SU-DHL-6 (cell line): ENCODE results near the gene IKBKG.
"Not testable (repeated sequence)": the region's sequence is repeated elsewhere in the genome, so short reads cannot be mapped to it uniquely, and the experiment has no call there.

Experiments used
- H2AFZ ChIP-seq: fragments of 200-600 bp; sonication (generic); 2 replicates; pipeline ENCODE4 v1.6.1; 2014; ENCODE audit warnings: low read depth, mild to moderate bottlenecking, moderate library complexity, mixed read lengths, antibody characterized with exemption, low read length; ENCODE audit not compliant: severe bottlenecking
- H3F3A ChIP-seq: fragments of 200-600 bp; shearing (Covaris generic); 2 replicates; pipeline ENCODE4 v1.6.0; 2016; ENCODE audit warnings: antibody characterized with exemption, mild to moderate bottlenecking; ENCODE audit not compliant: insufficient read depth
- H3K27ac ChIP-seq: fragments of 200-600 bp; sonication (generic); 2 replicates; pipeline ENCODE4 v1.5.1; 2016; ENCODE audit warnings: low read depth, mild to moderate bottlenecking, low read length, moderate library complexity, mixed read lengths
- H3K27me3 ChIP-seq: fragments of 200-600 bp; sonication (generic), shearing (Covaris generic); 2 replicates; pipeline ENCODE4 v1.6.0; 2014; ENCODE audit warnings: mild to moderate bottlenecking, low read length
- H3K36me3 ChIP-seq: fragments of 200-600 bp; sonication (generic); 2 replicates; pipeline ENCODE4 v1.6.1; 2014; ENCODE audit warnings: mild to moderate bottlenecking, low read length, mixed read lengths
- H3K4me2 ChIP-seq: fragments of 300-600, 200-600 bp; shearing (Covaris generic), sonication (generic); 2 replicates; pipeline ENCODE4 v1.6.0; 2014; ENCODE audit warnings: low read length, low read depth, mild to moderate bottlenecking; ENCODE audit not compliant: poor library complexity, severe bottlenecking
- H3K4me3 ChIP-seq: fragments of 200-600 bp; sonication (generic); 2 replicates; pipeline ENCODE4 v1.5.1; 2014; ENCODE audit warnings: antibody characterized with exemption, low read length, mild to moderate bottlenecking, mixed read lengths; ENCODE audit not compliant: insufficient read depth, poor library complexity, severe bottlenecking
- H3K79me2 ChIP-seq: fragments of 200-600 bp; sonication (generic); 2 replicates; pipeline ENCODE4 v1.6.1; 2014; ENCODE audit warnings: mild to moderate bottlenecking, low read length, moderate library complexity; ENCODE audit not compliant: insufficient read depth
- H3K9ac ChIP-seq: fragments of 200-600 bp; sonication (generic); 2 replicates; pipeline ENCODE4 v1.7.0; 2014; ENCODE audit warnings: mild to moderate bottlenecking, low read length
- H3K9me2 ChIP-seq: fragments of 200-600 bp; sonication (generic); replicated peaks from 2 replicates; pipeline ENCODE4 v1.6.1; 2014; ENCODE audit warnings: low read length; ENCODE audit not compliant: insufficient read depth
- H3K9me3 ChIP-seq: fragments of 200-600 bp; sonication (generic); 2 replicates; pipeline ENCODE4 v1.6.1; 2014; ENCODE audit warnings: low read length, mixed read lengths; ENCODE audit not compliant: insufficient read depth
- H4K20me1 ChIP-seq: fragments of 200-600 bp; sonication (generic); 2 replicates; pipeline ENCODE4 v1.6.1; 2014; ENCODE audit warnings: low read depth, mild to moderate bottlenecking, antibody characterized with exemption, low read length, moderate library complexity, mixed read lengths
- CTCF ChIP-seq: fragments of 200-600 bp; sonication (generic); IDR thresholded peaks from one replicate; pipeline ENCODE4 v1.5.1; 2017; ENCODE audit warnings: antibody characterized with exemption, mild to moderate bottlenecking, low read length, moderate library complexity; ENCODE audit not compliant: insufficient read depth, poor library complexity, severe bottlenecking
- EZH2phosphoT487 ChIP-seq: fragments of 200-600 bp; sonication (generic), shearing (Covaris generic); conservative IDR thresholded peaks from 2 replicates; pipeline ENCODE4 v1.6.1; 2018; ENCODE audit warnings: mild to moderate bottlenecking, antibody characterized with exemption, low read length, moderate library complexity, mixed read lengths

The IKBKG gene

GRCh38 chrX:154547245-154548027 lies at the start of gene IKBKG:
IKBKG (plus strand) TSS chrX:154547620; CDS start chrX:154552003, 4,383 bp downstream.
- no peaks in the 10 kb centered on the region for H3K36me3 ChIP-seq

GRCh38 chrX:154501423-154501822 lies 46.0 kb upstream of the IKBKG start:
- not testable (repeated sequence) for H3K9me3 ChIP-seq, H3K4me2 ChIP-seq, H3K27ac ChIP-seq

More at GRCh38 chrX:154547245-154548027, at the start of gene IKBKG:
- Histone ChIP-seq H3K4me3 (peak within 1 kb of the TSS; percentile 95), H3K27me3 (no peaks in the 10 kb centered on the region), H3K27ac (peak within 1 kb of the TSS; percentile 98), H3K9me3 (no peaks in the 10 kb centered on the region), H4K20me1 (no peaks in the 10 kb centered on the region), H3K79me2 (peaks cover 43% of the 10 kb centered on the region), H3K9ac (peak within 1 kb of the TSS; percentile 98), H2AFZ (peak within 1 kb of the TSS; percentile 48), H3F3A (peaks cover 8% of the 10 kb centered on the region; the same call in 1 of the 2 replicates), H3K4me2 (peak within 1 kb of the TSS; percentile 91), H3K9me2 (no peaks in the 10 kb centered on the region)
- TF ChIP-seq CTCF (no peak), EZH2phosphoT487 (no peak)

GRCh38 chrX:154502098-154502497 lies 45.3 kb upstream of the IKBKG start:
- Histone ChIP-seq H3K36me3 (no peaks in the 10 kb centered on the region), H4K20me1 (no peaks in the 10 kb centered on the region), H3K9me2 (no peaks in the 10 kb centered on the region), H3F3A (0 out of 2 replicates have a peak, but pooled peaks cover 5% of the 10 kb centered on the region), H3K79me2 (no peaks in the 10 kb centered on the region), H3K4me2 (no peak overlapping the region), H3K9ac (no peak overlapping the region), H3K27ac (no peak overlapping the region), H3K9me3 (no peaks in the 10 kb centered on the region), H3K27me3 (no peaks in the 10 kb centered on the region), H2AFZ (no peak overlapping the region), H3K4me3 (no peak overlapping the region)
- TF ChIP-seq CTCF (no peak), EZH2phosphoT487 (no peak)

More at GRCh38 chrX:154501423-154501822, 46.0 kb upstream of the IKBKG start:
- H3K36me3 ChIP-seq, H3K9ac ChIP-seq, H3K4me3 ChIP-seq, H3K27me3 ChIP-seq, H4K20me1 ChIP-seq, H3K9me2 ChIP-seq, H2AFZ ChIP-seq, H3F3A ChIP-seq, H3K79me2 ChIP-seq: not testable (repeated sequence)

GRCh38 chrX:154502989-154503388 lies 44.4 kb upstream of the IKBKG start:
- Histone ChIP-seq H3F3A (0 out of 2 replicates have a peak, but pooled peaks cover 5% of the 10 kb centered on the region), H3K27me3 (no peaks in the 10 kb centered on the region), H4K20me1 (no peaks in the 10 kb centered on the region), H3K4me3 (no peak overlapping the region), H3K36me3 (no peaks in the 10 kb centered on the region), H3K9ac (no peak overlapping the region), H3K27ac (no peak overlapping the region), H3K9me3 (no peaks in the 10 kb centered on the region), H2AFZ (no peak overlapping the region), H3K4me2 (no peak overlapping the region), H3K9me2 (no peaks in the 10 kb centered on the region), H3K79me2 (no peaks in the 10 kb centered on the region)
- TF ChIP-seq CTCF, result no peak
- TF ChIP-seq EZH2phosphoT487, result no peak
